Endodermal cell (in vitro differentiated cells): ENCODE data around the gene CCDC69. TPM values are rescaled to one million over a fixed set of nuclear protein-coding genes. Genes with fewer than 3 reads are reported as not detected.
A peak's percentile ranks its signal among the peaks of the same experiment; 100 is the strongest.

ENCODE experiments used
- DNase-seq: peaks from one replicate; pipeline ENCODE4 v3.0.0-alpha.2; 2017
- H3K27ac ChIP-seq: 2 replicates; pipeline ENCODE4 v1.5.1; 2013; ENCODE audit warnings: mild to moderate bottlenecking, low read depth, low read length, moderate library complexity
- H3K27me3 ChIP-seq: 2 replicates; pipeline ENCODE4 v1.6.1; 2013; ENCODE audit warnings: mild to moderate bottlenecking, low read length, moderate library complexity; ENCODE audit not compliant: insufficient read depth, control insufficient read depth, poor library complexity, severe bottlenecking
- H3K36me3 ChIP-seq: 2 replicates; pipeline ENCODE4 v1.7.0; 2013; ENCODE audit warnings: mild to moderate bottlenecking, low read length, moderate library complexity; ENCODE audit not compliant: control insufficient read depth, insufficient read depth
- H3K4me1 ChIP-seq: one replicate; pipeline ENCODE4 v1.7.0; 2013; ENCODE audit warnings: low read length; ENCODE audit not compliant: control insufficient read depth, insufficient read depth
- H3K4me3 ChIP-seq: 2 replicates; pipeline ENCODE4 v1.5.1; 2013; ENCODE audit warnings: mild to moderate bottlenecking, low read length, moderate library complexity
- H3K9ac ChIP-seq: 2 replicates; pipeline ENCODE4 v1.6.1; 2013; ENCODE audit warnings: mild to moderate bottlenecking, low read length, moderate library complexity; ENCODE audit not compliant: poor library complexity, severe bottlenecking; ENCODE audit errors: extremely low read depth
- H3K9me3 ChIP-seq: 2 replicates; pipeline ENCODE4 v1.6.1; 2013; ENCODE audit warnings: mild to moderate bottlenecking, low read length, moderate library complexity; ENCODE audit not compliant: control insufficient read depth
- H3K27ac Mint-ChIP-seq: 2 replicates; pipeline ENCODE4 v1.8.0; 2020; ENCODE audit warnings: mixed read lengths
- H3K27me3 Mint-ChIP-seq: 2 replicates; pipeline ENCODE4 v1.8.0; 2021; ENCODE audit warnings: mild to moderate bottlenecking, mixed read lengths; ENCODE audit not compliant: insufficient read depth
- H3K36me3 Mint-ChIP-seq: 2 replicates; pipeline ENCODE4 v1.8.0; 2020; ENCODE audit warnings: low read depth, mixed read lengths
- H3K4me1 Mint-ChIP-seq: 2 replicates; pipeline ENCODE4 v1.8.0; 2020; ENCODE audit warnings: mixed read lengths
- H3K4me3 Mint-ChIP-seq: 2 replicates; pipeline ENCODE4 v1.8.0; 2020; ENCODE audit warnings: mild to moderate bottlenecking, moderate library complexity, mixed read lengths
- H3K9me3 Mint-ChIP-seq: 2 replicates; pipeline ENCODE4 v1.8.0; 2020; ENCODE audit warnings: mild to moderate bottlenecking, mixed read lengths
- CTCF ChIP-seq: fragments of 200-600 bp; sonication (generic); conservative IDR thresholded peaks from 2 replicates; pipeline ENCODE4 v1.5.0; 2021; ENCODE audit warnings: antibody characterized with exemption, mild to moderate bottlenecking
- WGBS, 2 experiments: methylation state at CpG; one replicate each; pipeline versions ENCODE4 v1.1.5 to v1.1.7; 2013; ENCODE audit warnings: missing lambda C conversion rate in 2 of 2, mixed read lengths in 1 of 2; ENCODE audit not compliant: insufficient coverage in 1 of 2, insufficient read length in 1 of 2; 5-methylcytosine and 5-hydroxymethylcytosine counted together
- total RNA-seq, 2 donors: library from RNA; stranded (reverse); fragmentation: NEBNext Ultra II Directional in 1 of 2; extraction: Animal tissue kit (Norgen Biotek cat#: 25700) in 1 of 2; gene quantifications; 2 replicates in 1 of 2; 3 replicates in 1 of 2; pipeline ENCODE4 v1.2.1, GENCODE V29; 2021

Gene CCDC69
- total RNA-seq, 2 donors from 2014 or later: 4.4 to 6.4 TPM

- H3K4me3 ChIP-seq: no peak overlapping the region
- Mint-ChIP-seq H3K36me3 (no peaks in the 10 kb centered on the region), H3K27ac (no peak overlapping the region), H3K27me3 (peaks cover 23% of the 10 kb centered on the region), H3K9me3 (no peaks in the 10 kb centered on the region), H3K4me1 (peaks cover 4% of the 10 kb centered on the region), H3K4me3 (no peak overlapping the region)
- H3K9me3 ChIP-seq: no peaks in the 10 kb centered on the region
- H3K27me3 ChIP-seq: peaks cover 21% of the 10 kb centered on the region
- H3K27ac ChIP-seq: no peak overlapping the region
- peak; percentile 59 for DNase-seq
- no peaks in the 10 kb centered on the region for H3K4me1 ChIP-seq
- 87 to 89% methylated on average over 7 of the region's 7 CpGs for WGBS, 2 experiments
- peak; percentile 68 for TF ChIP-seq CTCF
- H3K9ac ChIP-seq: no peak overlapping the region
- no peaks in the 10 kb centered on the region for H3K36me3 ChIP-seq
Observed at GRCh38 chr5:151219789-151220188, 4.1 kb downstream of the CCDC69 start.

GRCh38 chr5:151219138-151219537 is 4.8 kb downstream of the CCDC69 start:
- Mint-ChIP-seq H3K27me3 (peaks cover 23% of the 10 kb centered on the region), H3K9me3 (no peaks in the 10 kb centered on the region), H3K27ac (no peak overlapping the region), H3K4me1 (peaks cover 4% of the 10 kb centered on the region), H3K36me3 (no peaks in the 10 kb centered on the region), H3K4me3 (no peak overlapping the region)
- no peak overlapping the region for H3K9ac ChIP-seq
- no peaks in the 10 kb centered on the region for H3K4me1 ChIP-seq
- WGBS, 2 experiments: 86 to 96% methylated on average over 7 to 9 of the region's 9 CpGs
- no peak overlapping the region for H3K4me3 ChIP-seq
- H3K27ac ChIP-seq: no peak overlapping the region
- no peaks in the 10 kb centered on the region for H3K36me3 ChIP-seq
- H3K9me3 ChIP-seq: no peaks in the 10 kb centered on the region
- peaks cover 21% of the 10 kb centered on the region for H3K27me3 ChIP-seq
- no peak for TF ChIP-seq CTCF
- DNase-seq: no peak

GRCh38 chr5:151218177-151218576 is 5.7 kb downstream of the CCDC69 start:
- no peak overlapping the region for H3K27ac Mint-ChIP-seq
- no peaks in the 10 kb centered on the region for H3K9me3 ChIP-seq
- no peaks in the 10 kb centered on the region for H3K36me3 Mint-ChIP-seq
- TF ChIP-seq CTCF: no peak
- no peak overlapping the region for H3K27ac ChIP-seq
- WGBS, 2 experiments: 84 to 89% methylated on average over 6 of the region's 6 CpGs
- H3K4me3 ChIP-seq: no peak overlapping the region
- DNase-seq: no peak
- H3K27me3 ChIP-seq: peaks cover 18% of the 10 kb centered on the region
- H3K9me3 Mint-ChIP-seq: no peaks in the 10 kb centered on the region
- H3K4me1 ChIP-seq: no peaks in the 10 kb centered on the region
- H3K27me3 Mint-ChIP-seq: peaks cover 17% of the 10 kb centered on the region
- no peaks in the 10 kb centered on the region for H3K36me3 ChIP-seq
- peaks cover 9% of the 10 kb centered on the region for H3K4me1 Mint-ChIP-seq
- H3K4me3 Mint-ChIP-seq: no peak overlapping the region
- H3K9ac ChIP-seq: no peak overlapping the region
